ENCODE measurements around the gene YAP1.

GRCh38 chr11:102157219-102157618 is 47.0 kb downstream of the YAP1 start:
- TF ChIP-seq, protein P1, sequence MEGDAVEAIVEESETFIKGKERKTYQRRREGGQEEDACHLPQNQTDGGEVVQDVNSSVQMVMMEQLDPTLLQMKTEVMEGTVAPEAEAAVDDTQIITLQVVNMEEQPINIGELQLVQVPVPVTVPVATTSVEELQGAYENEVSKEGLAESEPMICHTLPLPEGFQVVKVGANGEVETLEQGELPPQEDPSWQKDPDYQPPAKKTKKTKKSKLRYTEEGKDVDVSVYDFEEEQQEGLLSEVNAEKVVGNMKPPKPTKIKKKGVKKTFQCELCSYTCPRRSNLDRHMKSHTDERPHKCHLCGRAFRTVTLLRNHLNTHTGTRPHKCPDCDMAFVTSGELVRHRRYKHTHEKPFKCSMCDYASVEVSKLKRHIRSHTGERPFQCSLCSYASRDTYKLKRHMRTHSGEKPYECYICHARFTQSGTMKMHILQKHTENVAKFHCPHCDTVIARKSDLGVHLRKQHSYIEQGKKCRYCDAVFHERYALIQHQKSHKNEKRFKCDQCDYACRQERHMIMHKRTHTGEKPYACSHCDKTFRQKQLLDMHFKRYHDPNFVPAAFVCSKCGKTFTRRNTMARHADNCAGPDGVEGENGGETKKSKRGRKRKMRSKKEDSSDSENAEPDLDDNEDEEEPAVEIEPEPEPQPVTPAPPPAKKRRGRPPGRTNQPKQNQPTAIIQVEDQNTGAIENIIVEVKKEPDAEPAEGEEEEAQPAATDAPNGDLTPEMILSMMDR (IDR thresholded peaks at IDR 0.05; ENCODE audit: low read length) = no peak
- no peak for TF ChIP-seq EZH2 (optimal IDR thresholded peaks at IDR 0.05; ENCODE audit: low read depth, low read length)

Measured in MM.1S (cell line).